K562 (cell line): ENCODE data around the gene GRB2. TPM values are rescaled to one million over a fixed set of nuclear protein-coding genes. Genes with fewer than 3 reads are reported as not detected.

Experiments used
- BRF1 ChIP-seq: IDR thresholded peaks from 3 replicates; pipeline ENCODE4 v1.6.1; 2011; ENCODE audit warnings: borderline replicate concordance, mild to moderate bottlenecking; ENCODE audit not compliant: insufficient read length; ENCODE audit errors: extremely low read depth
- CREM ChIP-seq: IDR thresholded peaks from 2 replicates; pipeline ENCODE4 v1.6.1; 2014; ENCODE audit warnings: antibody characterized with exemption, low read depth
- KDM1A ChIP-seq, 2 experiments: fragments of 450-650 bp; IDR thresholded peaks; 2 replicates each; pipeline ENCODE4 v1.6.1; 2016; ENCODE audit warnings: mild to moderate bottlenecking in 2 of 2
- MCM7 ChIP-seq, 2 experiments: fragments of 450-650 bp; IDR thresholded peaks; 2 replicates each; pipeline ENCODE4 v1.6.1; 2016 to 2018
- NR1H2 ChIP-seq: sonication (generic); formaldehyde crosslinking; IDR thresholded peaks from 2 replicates; pipeline ENCODE4 v1.4.0; 2020; ENCODE audit warnings: mild to moderate bottlenecking, missing genetic modification reagents
- NR4A1 ChIP-seq, 2 experiments: fragments of 250-450 bp in 1 of 2; fragments of 450-650 bp in 1 of 2; sonication (Bioruptor Pico) in 1 of 2; IDR thresholded peaks; 2 replicates each; pipeline versions ENCODE4 v1.4.0 to v1.6.1; 2016 to 2020; ENCODE audit warnings: mild to moderate bottlenecking in 2 of 2, missing compliant biosample characterization in 1 of 2, missing genetic modification characterization in 1 of 2, moderate library complexity in 1 of 2
- SMAD1 ChIP-seq: fragments of 150-350 bp; IDR thresholded peaks from 2 replicates; pipeline ENCODE4 v1.6.1; 2014; ENCODE audit warnings: low read length, low read depth; ENCODE audit not compliant: partially characterized antibody
- THRA ChIP-seq: fragments of 450-650 bp; IDR thresholded peaks from 2 replicates; pipeline ENCODE4 v1.6.1; 2017; ENCODE audit warnings: mild to moderate bottlenecking, moderate library complexity
- ZBTB49 ChIP-seq: sonication (generic); formaldehyde crosslinking; IDR thresholded peaks from 2 replicates; pipeline ENCODE4 v1.8.0; 2022; ENCODE audit warnings: missing genetic modification reagents, mild to moderate bottlenecking, borderline replicate concordance
- ZNF134 ChIP-seq: fragments of 250-450 bp; sonication (Bioruptor Pico); conservative IDR thresholded peaks from 2 replicates; pipeline ENCODE4 v1.4.0; 2020
- ZNF76 ChIP-seq: fragments of 250-450 bp; sonication (Bioruptor Pico); IDR thresholded peaks from 2 replicates; pipeline ENCODE4 v1.4.0; 2020; ENCODE audit warnings: mild to moderate bottlenecking, moderate library complexity, borderline replicate concordance
- polyA plus RNA-seq, 8 experiments: library from polyadenylated mRNA; depleted of rRNA in 4 of 8; stranded (reverse) in 5 of 8; unstranded in 3 of 8; fragments of >200 nt; fragmentation: Nextera tagmentation in 2 of 8; fragmentation: Illumina TruSeq in 1 of 8; extraction: Ambion mirVana in 2 of 8; extraction: Trizol in 1 of 8; gene quantifications; 2 replicates each; pipeline versions ENCODE4 v1.2.1 to v1.2.3, GENCODE V29; 2011 to 2014; ENCODE audit warnings: inconsistent platforms in 1 of 8, missing spikeins in 1 of 8
- total RNA-seq, 7 experiments: library from RNA; depleted of rRNA in 6 of 7; stranded (reverse); fragments of >200 nt in 6 of 7; fragmentation: Illumina TruSeq in 2 of 7; extraction: Trizol in 2 of 7; gene quantifications; 2 replicates each; pipeline versions ENCODE4 v1.2.1 to v1.2.3, GENCODE V29; 2011 to 2021; ENCODE audit warnings: low replicate concordance in 1 of 7
- TF ChIP-seq, protein P1 (sequence below), 3 experiments: fragments of 200-800 bp in 1 of 3; sonication (Bioruptor generic) in 1 of 3; sonication (generic) in 1 of 3; formaldehyde crosslinking in 1 of 3; IDR thresholded peaks; 2 replicates each; pipeline versions ENCODE4 v1.6.1 to v1.8.0; 2016 to 2022; ENCODE audit warnings: mild to moderate bottlenecking in 2 of 3, missing compliant biosample characterization in 2 of 3, missing genetic modification characterization in 2 of 3, missing genetic modification reagents in 1 of 3

The GRB2 gene
- total and polyA plus RNA-seq, 9 of the 15 experiments (the other 6 are each of a cell fraction or from before 2014, with no cell fraction given): 57.2 to 136 (median 84.8) TPM

- TF ChIP-seq BRF1 (no peak), NR4A1 (CRISPR knock-in tag; IDR thresholded peaks at IDR 0.05) (no peak), NR4A1 (tag; IDR thresholded peaks at IDR 0.05) (no peak), KDM1A (IDR thresholded peaks at IDR 0.05) (no peak), MCM7 (IDR thresholded peaks at IDR 0.05) (no peak), THRA (no peak), ZBTB49 (no peak), SMAD1 (no peak), NR1H2 (CRISPR knock-in tag) (no peak), CREM (peak; percentile 14; the same call in 1 of the 2 replicates), ZNF134 (no peak), ZNF76 (CRISPR knock-in tag) (no peak)
- TF ChIP-seq, protein P1, sequence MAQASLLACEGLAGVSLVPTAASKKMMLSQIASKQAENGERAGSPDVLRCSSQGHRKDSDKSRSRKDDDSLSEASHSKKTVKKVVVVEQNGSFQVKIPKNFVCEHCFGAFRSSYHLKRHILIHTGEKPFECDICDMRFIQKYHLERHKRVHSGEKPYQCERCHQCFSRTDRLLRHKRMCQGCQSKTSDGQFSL (CRISPR knock-in tag; IDR thresholded peaks at IDR 0.05): no peak
- TF ChIP-seq, protein P1 (tag; IDR thresholded peaks at IDR 0.05): no peak
Observed at GRCh38 chr17:75308732-75309629, 96.5 kb downstream of the GRB2 start (continued).
